ENCODE measurements around the gene SOD2. TPM values are rescaled to one million over a fixed set of nuclear protein-coding genes. Genes with fewer than 3 reads are reported as not detected.
"Not testable (repeated sequence)": the region's sequence is repeated elsewhere in the genome, so short reads cannot be mapped to it uniquely, and the experiment has no call there.

The SOD2 gene
- total RNA-seq = 100 to 1,000 TPM; 200 to 292 TPM

DNA sequence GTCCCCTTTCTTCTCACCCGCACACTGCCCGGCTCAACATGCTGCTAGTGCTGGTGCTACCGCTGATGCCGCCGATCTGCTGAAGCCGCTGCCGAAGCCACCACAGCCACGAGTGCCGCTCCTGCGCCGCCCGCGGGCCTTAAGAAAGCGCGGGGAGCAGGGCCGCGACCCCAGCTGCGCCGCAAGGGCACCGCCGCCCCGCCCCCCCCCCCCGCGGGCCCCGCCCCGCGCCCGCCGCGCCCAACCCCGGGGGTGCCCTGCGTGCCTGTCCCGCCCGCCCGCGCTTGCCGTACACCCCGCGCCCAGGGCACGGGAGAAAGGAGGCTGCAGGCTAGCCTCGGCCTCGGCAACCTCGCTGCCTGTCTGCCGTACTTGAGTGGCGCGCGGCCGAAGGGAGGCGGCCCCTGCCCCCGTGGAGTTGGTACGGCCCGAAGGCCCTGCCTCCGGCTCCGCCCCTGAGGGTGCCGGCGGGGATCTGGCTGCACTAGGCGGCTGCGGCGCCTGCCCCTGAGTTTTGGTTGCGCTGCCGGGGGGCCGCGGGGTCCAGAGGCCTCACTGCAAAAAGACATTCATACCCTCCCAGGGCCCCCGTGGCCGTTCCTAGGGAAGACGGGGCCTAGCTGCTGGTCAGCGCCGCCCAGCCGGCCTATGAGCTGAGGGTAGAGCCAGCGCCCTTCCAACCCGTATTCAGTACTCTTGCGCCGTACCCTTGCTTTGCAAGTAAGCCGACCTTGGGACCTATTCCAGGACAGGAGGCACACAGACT, at the start of gene SOD2:
Gene SOD2 (minus strand): TSS at position 114 of the 766 bp plus-strand sequence. CDS start 74 bp downstream, at position 40.
- ATAC-seq = peak; percentile 78
- Mint-ChIP-seq H3K27me3 (no peaks in the 10 kb centered on the region), H3K27ac (peak within 1 kb of the TSS; percentile 96), H3K36me3 (ENCODE audit: low read depth) (peaks cover 5% of the 10 kb centered on the region), H3K4me1 (peaks cover 34% of the 10 kb centered on the region), H3K4me3 (peak within 1 kb of the TSS; percentile 91)
- peak; percentile 70 to 78 (median 76) for DNase-seq
- no peaks in the 10 kb centered on the region for H3K9me3 ChIP-seq (ENCODE audit: control insufficient read depth, low read length, poor library complexity, severe bottlenecking)

DNA sequence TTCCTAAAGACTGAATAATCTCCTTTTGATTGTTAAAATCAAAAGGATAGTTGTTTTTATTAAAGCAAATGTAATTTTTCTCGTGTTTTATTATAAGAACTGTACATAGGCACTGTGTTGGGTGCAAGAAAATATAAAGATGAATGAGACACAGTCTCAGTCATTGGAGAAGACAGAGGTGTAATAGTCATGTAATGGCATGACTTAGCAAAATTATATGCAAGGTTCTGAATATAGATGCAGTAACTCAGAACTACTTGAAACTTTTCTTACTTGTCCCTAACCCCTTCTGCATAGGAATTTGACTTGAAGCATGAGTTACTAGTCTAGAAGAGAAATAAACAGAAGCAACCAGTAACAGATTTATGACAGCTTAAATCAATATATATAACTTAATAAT, 49.1 kb upstream of the SOD2 start:
- H3K27me3 Mint-ChIP-seq = no peaks in the 10 kb centered on the region
- peaks cover 30% of the 10 kb centered on the region for H3K4me1 Mint-ChIP-seq
- no peak for DNase-seq
- H3K9me3 ChIP-seq (ENCODE audit: control insufficient read depth, low read length, poor library complexity, severe bottlenecking) = no peaks in the 10 kb centered on the region
- H3K4me3 Mint-ChIP-seq = no peak overlapping the region
- no peak for ATAC-seq
- H3K36me3 Mint-ChIP-seq (ENCODE audit: low read depth) = peaks cover 14% of the 10 kb centered on the region
- no peak overlapping the region for H3K27ac Mint-ChIP-seq

DNA sequence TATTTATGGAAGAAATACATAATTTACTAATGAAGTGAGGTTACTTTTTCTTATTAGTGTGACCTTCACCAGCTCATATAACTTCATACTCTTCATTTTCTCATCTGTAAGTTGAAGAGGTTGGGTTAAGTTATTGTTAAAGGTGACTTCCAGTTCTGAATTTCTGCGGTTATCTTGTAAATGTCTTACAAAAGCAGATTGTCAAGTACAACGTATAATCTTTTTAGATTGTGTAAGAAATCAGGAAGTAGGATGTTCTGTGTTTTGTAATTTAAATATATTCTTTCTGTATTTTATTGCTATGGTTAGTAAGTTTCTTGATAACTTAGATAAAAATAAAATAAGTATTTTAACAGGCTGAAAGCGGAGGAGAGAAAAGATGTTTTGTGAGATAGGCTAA, 46.3 kb upstream of the SOD2 start:
- Mint-ChIP-seq H3K36me3 (ENCODE audit: low read depth) (no peaks in the 10 kb centered on the region), H3K4me3 (no peak overlapping the region), H3K4me1 (peaks cover 20% of the 10 kb centered on the region), H3K27me3 (no peaks in the 10 kb centered on the region), H3K27ac (no peak overlapping the region)
- DNase-seq (no peak), ATAC-seq (no peak)
- H3K9me3 ChIP-seq (ENCODE audit: control insufficient read depth, low read length, poor library complexity, severe bottlenecking) = no peaks in the 10 kb centered on the region

DNA sequence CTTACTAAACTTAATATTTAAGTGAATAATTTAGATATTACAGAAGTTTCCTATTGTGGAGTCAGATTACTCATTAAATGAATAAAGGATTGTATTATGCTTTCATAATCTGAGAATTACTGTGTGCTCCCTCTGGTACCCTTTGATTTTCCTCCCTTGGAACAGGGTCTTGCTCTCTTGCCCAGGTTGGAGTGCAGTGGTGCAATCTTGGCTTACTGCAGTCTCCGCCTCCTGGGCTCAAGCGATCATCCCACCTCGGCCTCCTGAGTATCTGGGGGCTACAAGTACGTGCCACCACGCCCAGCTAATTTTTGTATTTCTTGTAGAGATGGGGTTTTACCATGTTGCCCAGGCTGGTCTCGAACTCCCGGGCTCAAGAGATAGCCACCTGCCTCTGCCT, 43.9 kb upstream of the SOD2 start:
- H3K36me3 Mint-ChIP-seq (ENCODE audit: low read depth) = no peaks in the 10 kb centered on the region
- H3K4me3 Mint-ChIP-seq = no peak overlapping the region
- H3K9me3 ChIP-seq (ENCODE audit: control insufficient read depth, low read length, poor library complexity, severe bottlenecking) = no peaks in the 10 kb centered on the region
- DNase-seq = no peak
- peaks cover 25% of the 10 kb centered on the region for H3K4me1 Mint-ChIP-seq
- no peaks in the 10 kb centered on the region for H3K27me3 Mint-ChIP-seq
- H3K27ac Mint-ChIP-seq = no peak overlapping the region
- no peak for ATAC-seq

DNA sequence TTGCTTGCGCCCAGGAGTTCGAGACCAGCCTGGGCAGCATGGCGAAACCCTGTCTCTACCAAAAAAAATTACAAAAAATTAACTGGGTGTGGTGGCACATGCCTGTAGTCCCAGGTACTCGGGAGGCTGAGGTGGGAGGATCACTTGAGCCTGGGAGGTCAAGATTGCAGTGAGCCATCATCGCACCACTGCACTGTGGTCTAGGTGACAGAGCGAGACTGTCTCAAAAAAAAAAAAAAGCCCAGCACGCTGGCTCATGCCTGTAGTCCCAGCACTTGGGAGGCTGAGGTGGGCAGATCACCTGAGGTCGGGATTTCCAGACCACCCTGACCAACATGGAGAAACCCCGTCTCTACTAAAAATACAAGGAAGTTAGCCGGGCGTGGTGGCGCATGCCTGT, 40.4 kb upstream of the SOD2 start:
- not testable (repeated sequence) for DNase-seq; H3K9me3 ChIP-seq (ENCODE audit: control insufficient read depth, low read length, poor library complexity, severe bottlenecking); ATAC-seq; H3K36me3 Mint-ChIP-seq (ENCODE audit: low read depth); H3K4me3 Mint-ChIP-seq; H3K27me3 Mint-ChIP-seq
- peak overlapping the region; percentile 72 for H3K27ac Mint-ChIP-seq
- H3K4me1 Mint-ChIP-seq = peaks cover 39% of the 10 kb centered on the region

DNA sequence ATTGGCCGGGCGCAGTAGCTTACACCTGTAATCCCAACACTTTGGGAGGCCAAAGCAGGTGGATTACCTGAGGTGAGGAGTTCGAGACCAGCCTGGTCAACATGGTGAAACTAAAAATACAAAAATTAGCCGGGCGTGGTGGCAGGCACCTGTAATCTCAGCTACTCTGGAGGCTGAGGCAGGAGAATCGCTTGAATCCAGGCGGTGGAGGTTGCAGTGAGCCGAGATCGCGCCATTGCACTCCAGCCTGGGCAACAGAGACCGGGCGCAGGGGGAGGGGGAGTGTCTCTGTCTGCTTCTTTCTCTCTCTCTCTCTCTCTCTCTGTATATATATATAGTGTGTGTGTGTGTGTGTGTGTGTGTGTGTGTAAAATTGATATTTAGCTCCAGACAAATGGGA, 39.5 kb upstream of the SOD2 start:
- not testable (repeated sequence) for H3K27me3 Mint-ChIP-seq; H3K36me3 Mint-ChIP-seq (ENCODE audit: low read depth); H3K9me3 ChIP-seq (ENCODE audit: control insufficient read depth, low read length, poor library complexity, severe bottlenecking); ATAC-seq; DNase-seq
- Mint-ChIP-seq H3K27ac (peak overlapping the region; percentile 72), H3K4me3 (peak overlapping the region; percentile 66), H3K4me1 (peaks cover 31% of the 10 kb centered on the region)

DNA sequence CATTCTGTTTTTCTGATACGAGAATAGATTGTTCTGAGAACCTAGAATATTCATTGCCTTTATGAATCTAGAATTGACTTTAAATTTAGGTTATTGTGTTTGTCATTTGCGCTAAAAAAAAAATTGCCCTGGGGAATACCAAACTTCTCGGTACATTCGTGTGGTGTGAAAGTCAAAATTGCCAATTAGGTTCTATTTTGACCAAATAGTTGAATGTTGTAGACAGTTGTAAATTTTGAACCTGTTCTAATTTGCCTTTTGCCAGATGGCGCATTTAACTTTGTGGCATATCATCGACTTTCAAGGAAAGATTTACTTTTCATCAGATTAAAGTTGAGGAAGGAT, 37.3 kb upstream of the SOD2 start:
- no peaks in the 10 kb centered on the region for H3K27me3 Mint-ChIP-seq
- H3K27ac Mint-ChIP-seq = peak overlapping the region; percentile 99
- H3K9me3 ChIP-seq (ENCODE audit: control insufficient read depth, low read length, poor library complexity, severe bottlenecking) = no peaks in the 10 kb centered on the region
- peak overlapping the region; percentile 50 for H3K4me3 Mint-ChIP-seq
- no peak for DNase-seq
- no peaks in the 10 kb centered on the region for H3K36me3 Mint-ChIP-seq (ENCODE audit: low read depth)
- H3K4me1 Mint-ChIP-seq = peaks cover 41% of the 10 kb centered on the region
- ATAC-seq = no peak

DNA sequence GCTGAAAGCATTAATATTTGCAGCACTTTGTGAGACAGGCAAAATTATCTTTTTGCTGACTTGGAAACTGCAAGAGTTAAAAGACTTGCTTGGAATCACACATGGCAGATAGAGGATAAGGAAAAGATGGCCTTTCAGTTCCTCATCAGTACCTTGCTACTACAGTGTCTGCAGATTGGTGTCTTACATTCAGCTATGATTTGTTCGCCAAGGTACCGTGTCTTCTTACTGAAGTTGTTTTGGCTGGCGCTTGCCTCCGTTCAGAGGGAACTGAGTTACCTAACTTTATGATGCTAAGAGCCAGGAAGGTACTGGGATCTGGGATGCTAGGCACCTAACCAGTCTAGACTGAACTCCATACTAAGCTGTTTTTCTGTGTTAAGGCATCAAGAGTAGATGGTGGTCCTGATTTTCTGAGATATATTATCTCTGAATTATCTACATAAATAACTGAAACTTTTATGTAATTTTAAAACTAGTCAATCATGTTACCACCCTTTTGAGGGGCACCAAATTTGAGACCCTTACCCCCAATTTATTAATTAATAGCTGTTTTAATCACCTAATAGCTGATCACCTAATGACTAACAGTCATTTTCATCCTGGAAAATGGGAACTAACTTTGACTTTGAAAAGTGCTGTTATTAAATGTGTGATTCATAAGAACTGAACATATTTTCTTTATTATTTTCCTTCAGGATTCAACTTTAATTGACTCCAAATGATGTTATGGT, 36.7 kb upstream of the SOD2 start:
- no peaks in the 10 kb centered on the region for H3K36me3 Mint-ChIP-seq (ENCODE audit: low read depth)
- DNase-seq = no peak
- peaks cover 40% of the 10 kb centered on the region for H3K4me1 Mint-ChIP-seq
- ATAC-seq = no peak
- H3K27ac Mint-ChIP-seq = peak overlapping the region; percentile 99
- no peaks in the 10 kb centered on the region for H3K9me3 ChIP-seq (ENCODE audit: control insufficient read depth, low read length, poor library complexity, severe bottlenecking)
- H3K27me3 Mint-ChIP-seq = no peaks in the 10 kb centered on the region
- peak overlapping the region; percentile 52 for H3K4me3 Mint-ChIP-seq

DNA sequence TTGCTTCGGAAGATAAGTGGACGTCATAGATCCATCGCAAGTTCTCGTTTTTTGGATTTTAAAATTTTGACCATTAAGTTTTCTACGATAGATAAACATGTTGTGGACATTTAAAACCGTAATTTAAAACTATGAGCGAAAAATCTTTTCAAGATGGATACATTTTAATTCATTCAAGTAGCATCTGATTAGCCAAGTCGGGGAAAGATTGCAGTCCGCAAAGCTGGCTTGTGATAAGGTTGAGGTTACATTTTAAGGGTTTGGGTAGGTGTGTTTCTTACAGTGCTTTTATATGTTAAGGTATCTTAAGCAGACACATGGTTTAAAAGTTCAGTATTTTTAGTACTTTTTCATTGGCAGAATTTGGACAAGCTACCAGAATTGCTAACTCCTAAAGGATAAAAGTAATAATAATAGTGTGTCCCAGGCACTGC, 35.5 kb upstream of the SOD2 start:
- H3K27ac Mint-ChIP-seq = peak overlapping the region; percentile 99
- peak overlapping the region; percentile 96 for H3K4me3 Mint-ChIP-seq
- H3K36me3 Mint-ChIP-seq (ENCODE audit: low read depth) = no peaks in the 10 kb centered on the region
- DNase-seq (no peak), ATAC-seq (no peak)
- H3K27me3 Mint-ChIP-seq = no peaks in the 10 kb centered on the region
- no peaks in the 10 kb centered on the region for H3K9me3 ChIP-seq (ENCODE audit: control insufficient read depth, low read length, poor library complexity, severe bottlenecking)
- H3K4me1 Mint-ChIP-seq = peaks cover 42% of the 10 kb centered on the region

DNA sequence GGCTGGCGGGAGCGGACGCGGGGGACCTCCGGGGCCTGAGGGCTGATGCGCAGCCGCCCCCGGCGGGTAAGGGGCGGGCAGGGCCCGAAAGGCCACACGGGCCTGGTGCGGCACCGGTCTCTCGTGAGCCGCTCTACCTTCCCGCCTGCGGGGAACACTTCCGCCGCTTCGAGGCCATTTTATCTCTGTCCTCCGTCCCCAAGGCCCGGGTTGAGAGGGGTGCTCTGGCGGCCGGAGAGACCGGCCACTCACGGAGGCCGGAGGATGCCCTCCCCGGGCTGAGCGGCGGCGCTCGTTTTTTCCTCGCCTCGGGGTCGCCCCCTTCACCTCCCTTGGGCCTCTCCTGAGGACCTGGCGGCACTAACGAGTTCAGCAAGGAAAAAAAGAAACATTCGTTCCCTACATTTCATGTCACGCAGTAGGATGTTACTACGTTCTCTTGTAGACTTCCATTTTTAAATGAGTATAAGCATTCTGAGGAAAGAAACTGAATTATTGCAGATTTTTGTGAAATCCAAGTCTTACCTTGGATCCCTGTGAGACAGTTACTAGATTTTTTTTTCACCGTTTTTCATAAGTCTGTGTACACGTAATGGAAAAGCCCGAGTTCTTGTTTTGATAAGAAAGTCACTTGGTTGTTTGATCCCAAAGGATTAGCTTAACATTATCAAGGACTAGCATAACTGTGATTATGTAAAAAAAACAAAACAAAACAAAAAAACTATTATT, 34.8 kb upstream of the SOD2 start:
- H3K27me3 Mint-ChIP-seq = no peaks in the 10 kb centered on the region
- ATAC-seq = peak; percentile 18
- H3K36me3 Mint-ChIP-seq (ENCODE audit: low read depth) = peaks cover 4% of the 10 kb centered on the region
- DNase-seq = no peak
- H3K4me1 Mint-ChIP-seq = peaks cover 41% of the 10 kb centered on the region
- peak overlapping the region; percentile 96 for H3K4me3 Mint-ChIP-seq
- peak overlapping the region; percentile 99 for H3K27ac Mint-ChIP-seq
- no peaks in the 10 kb centered on the region for H3K9me3 ChIP-seq (ENCODE audit: control insufficient read depth, low read length, poor library complexity, severe bottlenecking)

DNA sequence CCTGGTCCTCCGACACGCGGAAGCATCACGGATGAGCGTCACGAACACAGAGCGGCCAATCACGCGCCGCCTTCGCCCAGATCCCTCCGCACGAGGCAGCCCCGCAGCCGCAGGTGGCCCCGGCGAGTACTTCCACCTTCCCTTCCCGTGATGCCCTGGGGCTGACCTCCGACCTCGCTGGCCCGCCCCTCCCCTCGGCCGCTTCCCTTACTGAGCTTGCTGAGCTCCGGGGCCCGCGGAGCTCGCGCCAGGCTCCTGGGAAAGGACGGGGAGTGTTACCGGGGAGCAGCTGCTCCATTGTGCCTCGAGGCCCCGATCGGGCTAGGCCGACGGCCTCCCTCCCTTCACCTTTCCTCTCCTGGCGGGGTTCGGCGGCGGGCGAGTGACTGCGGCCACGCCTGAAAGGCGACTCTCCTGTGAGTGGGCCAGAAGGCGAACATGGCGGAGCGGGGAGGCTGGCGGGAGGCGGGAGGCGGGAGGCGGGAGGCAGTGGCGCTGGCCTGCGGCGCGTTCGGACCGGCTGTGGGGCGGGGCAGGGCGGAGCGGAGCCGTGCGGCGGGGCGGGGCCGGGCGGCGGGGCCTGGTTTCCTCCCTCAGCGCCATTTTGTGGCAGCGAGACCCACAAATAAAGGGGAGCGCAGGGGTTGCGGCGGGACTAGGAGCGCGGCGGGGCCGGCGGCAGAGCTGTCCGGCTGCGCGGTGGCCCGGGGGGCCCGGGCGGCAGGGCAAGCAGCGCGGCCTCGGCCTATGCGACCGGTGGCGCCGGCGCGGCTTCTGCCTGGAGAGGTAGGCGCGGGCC, 34.1 kb upstream of the SOD2 start, which contains the start of gene WTAP:
Gene WTAP (plus strand): TSS at position 589 of the 799 bp plus-strand sequence. CDS start 8,760 bp downstream, outside the sequence.
- peaks cover 4% of the 10 kb centered on the region for H3K36me3 Mint-ChIP-seq (ENCODE audit: low read depth)

DNA sequence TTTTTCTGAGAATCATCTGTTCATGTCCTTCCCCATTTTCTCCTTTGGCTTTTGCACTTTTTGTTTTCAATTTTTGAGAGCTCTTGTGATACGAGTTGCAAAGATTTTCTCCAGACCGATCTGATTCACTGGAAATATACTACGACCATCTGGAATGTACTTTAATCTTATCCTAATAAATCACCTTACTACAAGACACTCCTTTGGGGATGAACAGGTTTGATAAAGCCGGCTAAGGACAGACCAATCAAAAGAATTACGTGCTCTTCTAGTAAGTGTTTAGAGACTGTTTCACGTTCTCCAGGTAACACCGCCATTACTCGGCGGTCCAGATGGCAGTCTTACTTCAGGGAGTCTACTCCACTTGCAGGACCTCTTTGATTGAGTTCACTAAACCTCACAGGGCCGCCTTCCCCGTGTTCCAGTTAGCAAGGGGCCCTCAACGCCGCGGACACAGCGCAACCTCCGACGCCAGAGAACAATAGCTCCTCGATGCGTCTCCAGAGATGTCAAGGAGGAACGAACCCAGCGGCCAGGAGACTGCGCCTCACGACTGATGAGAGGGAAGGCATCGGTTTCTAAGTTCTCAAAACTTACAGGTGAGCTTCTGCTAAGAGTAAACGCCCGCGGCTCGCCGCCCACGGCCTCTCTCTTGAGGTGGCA, 33.3 kb upstream of the SOD2 start:
- peaks cover 4% of the 10 kb centered on the region for H3K36me3 Mint-ChIP-seq (ENCODE audit: low read depth)
- DNase-seq (no peak), ATAC-seq (peak; percentile 18)
- H3K4me3 Mint-ChIP-seq = peak overlapping the region; percentile 96
- peaks cover 35% of the 10 kb centered on the region for H3K4me1 Mint-ChIP-seq
- H3K27ac Mint-ChIP-seq = peak overlapping the region; percentile 99
- no peaks in the 10 kb centered on the region for H3K27me3 Mint-ChIP-seq
- H3K9me3 ChIP-seq (ENCODE audit: control insufficient read depth, low read length, poor library complexity, severe bottlenecking) = no peaks in the 10 kb centered on the region

More for the DNA sequence above, 34.1 kb upstream of the SOD2 start, which contains the start of gene WTAP:
- Mint-ChIP-seq H3K27ac (peak within 1 kb of the TSS; percentile 99), H3K27me3 (no peaks in the 10 kb centered on the region), H3K4me1 (peaks cover 37% of the 10 kb centered on the region), H3K4me3 (peak within 1 kb of the TSS; percentile 96)
- peak; percentile 94 to 96 (median 94) for DNase-seq
- ATAC-seq = peak; percentile 88
- H3K9me3 ChIP-seq (ENCODE audit: control insufficient read depth, low read length, poor library complexity, severe bottlenecking) = no peaks in the 10 kb centered on the region

Measured in T-helper 17 cell (primary cell).